GM12801 (cell line): Measurements from ENCODE around the gene SALL4.

ENCODE experiments used
- CTCF ChIP-seq: IDR thresholded peaks from one replicate; pipeline ENCODE4 v1.5.1; 2011; ENCODE audit warnings: control low read depth; ENCODE audit not compliant: insufficient read length; ENCODE audit errors: extremely low read depth

The SALL4 gene

GRCh38 chr20:51811514-51812128 lies 9.3 kb upstream of the SALL4 start:
- TF ChIP-seq CTCF, result no peak

- TF ChIP-seq CTCF, result no peak
Measured at GRCh38 chr20:51811042-51811355, 8.7 kb upstream of the SALL4 start.

- TF ChIP-seq CTCF, result no peak
Measured at GRCh38 chr20:51810155-51811041, 8.1 kb upstream of the SALL4 start.

- TF ChIP-seq CTCF, result no peak
Measured at GRCh38 chr20:51807720-51808250, 5.5 kb upstream of the SALL4 start.

GRCh38 chr20:51804754-51805153 lies 2.4 kb upstream of the SALL4 start:
- TF ChIP-seq CTCF, result no peak

GRCh38 chr20:51803148-51803854 lies 980 bp upstream of the SALL4 start:
- TF ChIP-seq CTCF, result no peak

- TF ChIP-seq CTCF, result no peak
Measured at GRCh38 chr20:51801823-51802123, 548 bp downstream of the SALL4 start.
